ENCODE measurements around the gene FRS2. TPM values are rescaled to one million over a fixed set of nuclear protein-coding genes. Genes with fewer than 3 reads are reported as not detected.

The FRS2 gene
- total and polyA plus RNA-seq, 2 donors (not counting 1 experiment from before 2014, with no cell fraction given) = 11.3 to 33.7 TPM

GRCh38 chr12:69600804-69601203 lies 130.6 kb downstream of the FRS2 start:
- Mint-ChIP-seq H3K9me3 (ENCODE audit: insufficient read depth) (no peaks in the 10 kb centered on the region), H3K27me3 (no peaks in the 10 kb centered on the region), H3K4me1 (no peaks in the 10 kb centered on the region), H3K27ac (no peak overlapping the region), H3K4me3 (no peak overlapping the region)
- DNase-seq = no peak
- no peak for ATAC-seq (ENCODE audit: low read depth)
- no peak overlapping the region for H2AFZ ChIP-seq (ENCODE audit: insufficient read depth, low read depth, low read length, poor library complexity, severe bottlenecking)
- POLR2A ChIA-PET = no interaction called here
- H3K9me3 ChIP-seq (ENCODE audit: control extremely low read depth in 1 of 3, control insufficient read depth in 2 of 3, insufficient read depth in 1 of 3, low read length in 2 of 3) = no peaks in the 10 kb centered on the region
- TF ChIP-seq, protein P1, sequence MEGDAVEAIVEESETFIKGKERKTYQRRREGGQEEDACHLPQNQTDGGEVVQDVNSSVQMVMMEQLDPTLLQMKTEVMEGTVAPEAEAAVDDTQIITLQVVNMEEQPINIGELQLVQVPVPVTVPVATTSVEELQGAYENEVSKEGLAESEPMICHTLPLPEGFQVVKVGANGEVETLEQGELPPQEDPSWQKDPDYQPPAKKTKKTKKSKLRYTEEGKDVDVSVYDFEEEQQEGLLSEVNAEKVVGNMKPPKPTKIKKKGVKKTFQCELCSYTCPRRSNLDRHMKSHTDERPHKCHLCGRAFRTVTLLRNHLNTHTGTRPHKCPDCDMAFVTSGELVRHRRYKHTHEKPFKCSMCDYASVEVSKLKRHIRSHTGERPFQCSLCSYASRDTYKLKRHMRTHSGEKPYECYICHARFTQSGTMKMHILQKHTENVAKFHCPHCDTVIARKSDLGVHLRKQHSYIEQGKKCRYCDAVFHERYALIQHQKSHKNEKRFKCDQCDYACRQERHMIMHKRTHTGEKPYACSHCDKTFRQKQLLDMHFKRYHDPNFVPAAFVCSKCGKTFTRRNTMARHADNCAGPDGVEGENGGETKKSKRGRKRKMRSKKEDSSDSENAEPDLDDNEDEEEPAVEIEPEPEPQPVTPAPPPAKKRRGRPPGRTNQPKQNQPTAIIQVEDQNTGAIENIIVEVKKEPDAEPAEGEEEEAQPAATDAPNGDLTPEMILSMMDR (IDR thresholded peaks at IDR 0.05) = no peak
- no peak for TF ChIP-seq EZH2 (IDR thresholded peaks at IDR 0.05; ENCODE audit: borderline replicate concordance, insufficient read depth, low read depth, low read length, poor library complexity, severe bottlenecking)
- CTCF ChIA-PET = interaction anchor here (0.7 to 1.5 kb wide), 4 partner anchors 30 to 244 kb away, joined by 3 read pairs; no protein-coding TSS in a partner anchor
- no peaks in the 10 kb centered on the region for H4K20me1 ChIP-seq (ENCODE audit: control insufficient read depth, insufficient read depth, low read length, poor library complexity, severe bottlenecking)
- no peak overlapping the region for H3K4me2 ChIP-seq (replicated peaks; ENCODE audit: low read depth, low read length, poor library complexity, severe bottlenecking)
- no peaks in the 10 kb centered on the region for H3K79me2 ChIP-seq (ENCODE audit: control insufficient read depth, insufficient read depth, low read length)
- intact Hi-C loops (cut with micrococcal nuclease) = no loop called here
- H3K4me1 ChIP-seq (ENCODE audit: control insufficient read depth in 2 of 2, insufficient read depth in 2 of 2, low read length in 2 of 2) = no peaks in the 10 kb centered on the region
- H3K9ac ChIP-seq (ENCODE audit: low read length) = no peak overlapping the region
- H3K27me3 ChIP-seq (replicated peaks in 1 of 4; ENCODE audit: control extremely low read depth in 1 of 4, control insufficient read depth in 3 of 4, insufficient read depth in 4 of 4, low read length in 3 of 4) = no peaks in the 10 kb centered on the region
- peaks cover 22 to 62% of the 10 kb centered on the region in 2 experiments for H3K36me3 ChIP-seq (replicated peaks in 1 of 2; ENCODE audit: control extremely low read depth in 1 of 2, control insufficient read depth in 1 of 2, extremely low read depth in 1 of 2, insufficient read depth in 2 of 2, low read length in 1 of 2)
- H3K27ac ChIP-seq (ENCODE audit: low read length in 2 of 2) = no peak overlapping the region
- no peak overlapping the region for H3K4me3 ChIP-seq (ENCODE audit: control extremely low read depth in 1 of 5, extremely low read depth in 1 of 5, insufficient read depth in 1 of 5, low read depth in 2 of 5, low read length in 4 of 5)

DNA sequence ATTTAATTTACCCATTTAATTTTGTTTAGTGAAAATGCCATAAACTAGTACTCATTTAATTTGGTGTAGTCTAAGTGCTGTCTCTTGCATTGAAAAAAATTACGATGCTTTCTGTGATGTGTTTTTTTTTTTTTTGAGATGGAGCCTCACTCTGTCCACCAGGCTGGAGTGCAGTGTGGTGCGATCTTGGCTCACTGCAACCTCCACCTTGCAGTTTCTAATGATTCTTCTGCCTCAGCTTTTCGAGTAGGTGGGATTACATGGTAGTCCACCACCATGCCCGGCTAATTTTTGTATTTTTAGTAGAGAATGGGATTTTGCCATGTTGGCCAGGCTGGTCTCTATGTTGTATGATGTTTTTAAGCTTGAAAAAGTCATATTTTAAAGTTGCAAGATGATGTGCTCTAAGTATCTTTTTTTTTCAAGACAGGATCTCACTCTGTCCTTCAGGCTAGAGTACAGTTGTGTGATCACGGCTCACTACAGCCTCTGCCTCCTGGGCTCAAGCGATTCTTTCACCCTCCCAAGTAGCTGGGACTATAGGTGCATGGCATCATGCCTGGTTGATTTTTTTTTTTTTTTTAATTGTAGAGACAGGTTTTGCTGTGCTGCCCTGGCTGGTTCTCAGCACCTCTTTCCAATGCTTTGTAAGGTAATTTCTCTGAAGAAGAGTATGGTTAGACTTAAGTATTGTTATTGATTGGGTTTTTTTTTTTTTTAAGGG lies 131.9 kb downstream of the FRS2 start:
- no peaks in the 10 kb centered on the region for H3K4me1 Mint-ChIP-seq
- Histone ChIP-seq H3K36me3 (replicated peaks in 1 of 2; ENCODE audit: control extremely low read depth in 1 of 2, control insufficient read depth in 1 of 2, extremely low read depth in 1 of 2, insufficient read depth in 2 of 2, low read length in 1 of 2) (peaks cover 22 to 50% of the 10 kb centered on the region in 2 experiments), H3K27ac (ENCODE audit: low read length in 2 of 2) (no peak overlapping the region), H3K9ac (ENCODE audit: low read length) (no peak overlapping the region), H3K4me1 (ENCODE audit: control insufficient read depth in 2 of 2, insufficient read depth in 2 of 2, low read length in 2 of 2) (no peaks in the 10 kb centered on the region), H3K9me3 (ENCODE audit: control extremely low read depth in 1 of 3, control insufficient read depth in 2 of 3, insufficient read depth in 1 of 3, low read length in 2 of 3) (no peaks in the 10 kb centered on the region), H3K79me2 (ENCODE audit: control insufficient read depth, insufficient read depth, low read length) (no peaks in the 10 kb centered on the region), H4K20me1 (ENCODE audit: control insufficient read depth, insufficient read depth, low read length, poor library complexity, severe bottlenecking) (no peaks in the 10 kb centered on the region), H3K27me3 (replicated peaks in 1 of 4; ENCODE audit: control extremely low read depth in 1 of 4, control insufficient read depth in 3 of 4, insufficient read depth in 4 of 4, low read length in 3 of 4) (no peaks in the 10 kb centered on the region), H2AFZ (ENCODE audit: insufficient read depth, low read depth, low read length, poor library complexity, severe bottlenecking) (no peak overlapping the region), H3K4me3 (ENCODE audit: control extremely low read depth in 1 of 5, extremely low read depth in 1 of 5, insufficient read depth in 1 of 5, low read depth in 2 of 5, low read length in 4 of 5) (no peak overlapping the region), H3K4me2 (replicated peaks; ENCODE audit: low read depth, low read length, poor library complexity, severe bottlenecking) (no peak overlapping the region)
- TF ChIP-seq EZH2 (IDR thresholded peaks at IDR 0.05; ENCODE audit: borderline replicate concordance, insufficient read depth, low read depth, low read length, poor library complexity, severe bottlenecking) = no peak
- TF ChIP-seq, protein P1 (IDR thresholded peaks at IDR 0.05) = no peak
- H3K27me3 Mint-ChIP-seq = no peaks in the 10 kb centered on the region
- H3K27ac Mint-ChIP-seq = no peak overlapping the region
- POLR2A ChIA-PET = no interaction called here
- ATAC-seq (ENCODE audit: low read depth) = no peak
- CTCF ChIA-PET = interaction anchor here (0.6 to 1.5 kb wide), 2 partner anchors 15 to 37 kb away, joined by 3 read pairs; no protein-coding TSS in a partner anchor
- H3K9me3 Mint-ChIP-seq (ENCODE audit: insufficient read depth) = no peaks in the 10 kb centered on the region
- intact Hi-C loops (cut with micrococcal nuclease) = no loop called here
- no peak for DNase-seq
- WGBS (ENCODE audit: insufficient coverage) = 100% methylated on average over 2 of the region's 6 CpGs
- H3K4me3 Mint-ChIP-seq = no peak overlapping the region
